HepG2 (cell line): ENCODE measurements around the gene PKM. TPM values are rescaled to one million over a fixed set of nuclear protein-coding genes. Genes with fewer than 3 reads are reported as not detected.

Experiments used
- ATF5 ChIP-seq: sonication (generic); formaldehyde crosslinking; IDR thresholded peaks from 2 replicates; pipeline ENCODE4 v1.4.0; 2020; ENCODE audit warnings: mild to moderate bottlenecking, low read depth, missing genetic modification reagents
- CEBPB ChIP-seq: IDR thresholded peaks from 2 replicates; pipeline ENCODE4 v1.6.1; 2011; ENCODE audit warnings: low read depth, low read length, improper control_type of control experiment, borderline replicate concordance
- CREB1 ChIP-seq, 2 experiments: fragments of 450-650 bp in 1 of 2; IDR thresholded peaks; 2 replicates each; pipeline ENCODE4 v1.6.1; 2016 to 2017; ENCODE audit warnings: control low read depth in 1 of 2, mild to moderate bottlenecking in 1 of 2, missing compliant biosample characterization in 1 of 2, missing genetic modification characterization in 1 of 2
- FOXM1 ChIP-seq: sonication (generic); formaldehyde crosslinking; IDR thresholded peaks from 2 replicates; pipeline ENCODE4 v1.5.0; 2020; ENCODE audit warnings: missing genetic modification reagents
- FOXP1 ChIP-seq, 2 experiments: fragments of 450-650 bp in 1 of 2; IDR thresholded peaks; 2 replicates each; pipeline ENCODE4 v1.6.1; 2017 to 2018; ENCODE audit warnings: antibody characterized with exemption in 1 of 2
- KAT8 ChIP-seq: IDR thresholded peaks from 2 replicates; pipeline ENCODE4 v1.6.1; 2016; ENCODE audit warnings: missing genetic modification reagents, missing compliant biosample characterization
- KLF16 ChIP-seq, 2 experiments: sonication (generic) in 1 of 2; formaldehyde crosslinking in 1 of 2; IDR thresholded peaks; 2 replicates each; pipeline versions ENCODE4 v1.6.1 to v1.8.0; 2016 to 2023; ENCODE audit warnings: missing genetic modification reagents in 2 of 2, missing compliant biosample characterization in 1 of 2
- POLR2AphosphoS5 ChIP-seq: IDR thresholded peaks from 2 replicates; pipeline ENCODE4 v1.6.1; 2012; ENCODE audit warnings: low read depth, low read length
- SMC3 ChIP-seq: IDR thresholded peaks from 2 replicates; pipeline ENCODE4 v1.6.1; 2011; ENCODE audit warnings: low read length, improper control_type of control experiment
- SOX13 ChIP-seq, 3 experiments: fragments of 450-650 bp in 1 of 3; sonication (generic) in 1 of 3; formaldehyde crosslinking in 1 of 3; IDR thresholded peaks in 2 of 3; conservative IDR thresholded peaks in 1 of 3; 2 replicates each; pipeline versions ENCODE4 v1.5.0 to v1.6.1; 2016 to 2020; ENCODE audit warnings: antibody characterized with exemption in 1 of 3, mild to moderate bottlenecking in 1 of 3, missing compliant biosample characterization in 1 of 3, missing genetic modification reagents in 1 of 3, moderate library complexity in 1 of 3
- TBL1XR1 ChIP-seq: fragments of 150-350 bp; IDR thresholded peaks from 2 replicates; pipeline ENCODE4 v1.6.1; 2014; ENCODE audit warnings: borderline replicate concordance, low read length; ENCODE audit not compliant: partially characterized antibody
- TBX2 ChIP-seq: sonication (generic); formaldehyde crosslinking; IDR thresholded peaks from 2 replicates; pipeline ENCODE4 v1.5.0; 2020; ENCODE audit warnings: missing genetic modification reagents, mild to moderate bottlenecking, borderline replicate concordance
- TRIM24 ChIP-seq: sonication (generic); formaldehyde crosslinking; IDR thresholded peaks from 2 replicates; pipeline ENCODE4 v1.8.0; 2022; ENCODE audit warnings: mild to moderate bottlenecking, missing genetic modification reagents
- ZFAT ChIP-seq: sonication (generic); formaldehyde crosslinking; conservative IDR thresholded peaks from 2 replicates; pipeline ENCODE4 v1.8.1; 2023; ENCODE audit warnings: missing genetic modification reagents, inconsistent platforms
- ZMYM2 ChIP-seq: sonication (generic); formaldehyde crosslinking; IDR thresholded peaks from 2 replicates; pipeline ENCODE4 v1.8.0; 2022; ENCODE audit warnings: mild to moderate bottlenecking, missing genetic modification reagents
- ZNF317 ChIP-seq: sonication (generic); formaldehyde crosslinking; IDR thresholded peaks from 2 replicates; pipeline ENCODE4 v1.5.0; 2020; ENCODE audit warnings: mild to moderate bottlenecking, missing genetic modification reagents
- ZNF343 ChIP-seq: sonication (generic); formaldehyde crosslinking; IDR thresholded peaks from 2 replicates; pipeline ENCODE4 v1.4.0; 2020; ENCODE audit warnings: mild to moderate bottlenecking, missing genetic modification reagents
- ZNF510 ChIP-seq: sonication (generic); formaldehyde crosslinking; IDR thresholded peaks from 2 replicates; pipeline ENCODE4 v1.4.0; 2020; ENCODE audit warnings: low read depth, mild to moderate bottlenecking, missing genetic modification reagents
- ZNF614 ChIP-seq: IDR thresholded peaks from 2 replicates; pipeline ENCODE4 v1.6.1; 2018; ENCODE audit warnings: missing biosample characterization, missing genetic modification reagents, inconsistent platforms, borderline replicate concordance
- ZNF792 ChIP-seq: IDR thresholded peaks from 2 replicates; pipeline ENCODE4 v1.6.1; 2016
- polyA plus RNA-seq, 8 experiments: library from polyadenylated mRNA; depleted of rRNA in 3 of 8; stranded (reverse) in 7 of 8; unstranded in 1 of 8; fragments of >200 nt; fragmentation: Illumina TruSeq in 4 of 8; extraction: Trizol in 4 of 8; gene quantifications; 2 replicates each; pipeline versions ENCODE4 v1.2.1 to v1.2.3, GENCODE V29; 2011 to 2016; ENCODE audit warnings: low read depth in 4 of 8, missing spikeins in 1 of 8, mixed read lengths in 1 of 8; ENCODE audit not compliant: insufficient read depth in 1 of 8
- total RNA-seq, 5 experiments: library from RNA; depleted of rRNA; stranded (reverse); fragments of >200 nt; fragmentation: Illumina TruSeq; extraction: Trizol; gene quantifications; 2 replicates each; pipeline ENCODE4 v1.2.3, GENCODE V29; 2016; ENCODE audit warnings: low read depth in 1 of 5
- TF ChIP-seq, protein P1 (sequence below): sonication (generic); formaldehyde crosslinking; IDR thresholded peaks from 2 replicates; pipeline ENCODE4 v1.5.1; 2020; ENCODE audit warnings: mild to moderate bottlenecking, missing genetic modification reagents, borderline replicate concordance
- TF ChIP-seq, protein P2 (sequence below): sonication (generic); formaldehyde crosslinking; IDR thresholded peaks from 2 replicates; pipeline ENCODE4 v1.4.0; 2020; ENCODE audit warnings: missing genetic modification reagents, mild to moderate bottlenecking, borderline replicate concordance

The PKM gene
- total and polyA plus RNA-seq, 2 of the 13 experiments (the other 11 are each of a cell fraction or from before 2014, with no cell fraction given): 488 to 780 TPM

DNA sequence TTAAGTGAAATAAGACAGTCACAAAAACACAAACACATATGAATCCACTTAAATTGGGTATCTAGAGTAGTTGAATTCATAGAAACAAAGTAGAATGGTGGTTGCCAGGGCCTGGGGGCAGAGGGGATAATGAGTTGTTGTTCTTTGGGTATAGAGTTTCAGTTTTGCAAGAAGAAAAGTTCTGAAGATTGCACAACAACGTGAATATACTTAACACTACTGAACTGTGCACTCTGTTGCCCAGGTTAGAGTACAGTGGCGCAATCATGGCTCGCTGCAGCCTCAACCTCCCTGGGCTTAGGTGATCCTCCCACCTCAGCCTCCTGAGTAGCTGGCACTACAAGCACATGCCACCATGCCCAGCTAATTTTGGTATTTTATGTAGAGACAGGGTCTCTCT is 48.3 kb downstream of the PKM start (continued):
- no peak for TF ChIP-seq CREB1 (IDR thresholded peaks at IDR 0.05)
- peak; percentile 39; the same call in 1 of the 2 replicates for TF ChIP-seq CREB1 (CRISPR knock-in tag; IDR thresholded peaks at IDR 0.05)
- TF ChIP-seq FOXM1 (CRISPR knock-in tag): no peak
- TF ChIP-seq ATF5: no peak
- peak; percentile 84 for TF ChIP-seq FOXP1 (IDR thresholded peaks at IDR 0.05)
- TF ChIP-seq FOXP1 (CRISPR knock-in tag; IDR thresholded peaks at IDR 0.05): peak; percentile 93
- TF ChIP-seq ZMYM2: peak; percentile 97
- TF ChIP-seq KAT8: peak; percentile 64
- peak; percentile 92 for TF ChIP-seq TRIM24 (CRISPR knock-in tag)
- TF ChIP-seq, protein P1, sequence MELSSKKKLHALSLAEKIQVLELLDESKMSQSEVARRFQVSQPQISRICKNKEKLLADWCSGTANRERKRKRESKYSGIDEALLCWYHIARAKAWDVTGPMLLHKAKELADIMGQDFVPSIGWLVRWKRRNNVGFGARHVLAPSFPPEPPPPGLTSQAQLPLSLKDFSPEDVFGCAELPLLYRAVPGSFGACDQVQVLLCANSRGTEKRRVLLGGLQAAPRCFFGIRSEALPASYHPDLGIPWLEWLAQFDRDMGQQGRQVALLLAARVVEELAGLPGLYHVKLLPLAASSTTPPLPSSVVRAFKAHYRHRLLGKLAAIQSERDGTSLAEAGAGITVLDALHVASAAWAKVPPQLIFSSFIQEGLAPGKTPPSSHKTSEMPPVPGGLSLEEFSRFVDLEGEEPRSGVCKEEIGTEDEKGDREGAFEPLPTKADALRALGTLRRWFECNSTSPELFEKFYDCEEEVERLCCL (CRISPR knock-in tag): no peak
- peak; percentile 73; the same call in 1 of the 2 replicates for TF ChIP-seq ZNF792 (CRISPR knock-in tag)
- TF ChIP-seq CEBPB: peak; percentile 99
- TF ChIP-seq, protein P2, sequence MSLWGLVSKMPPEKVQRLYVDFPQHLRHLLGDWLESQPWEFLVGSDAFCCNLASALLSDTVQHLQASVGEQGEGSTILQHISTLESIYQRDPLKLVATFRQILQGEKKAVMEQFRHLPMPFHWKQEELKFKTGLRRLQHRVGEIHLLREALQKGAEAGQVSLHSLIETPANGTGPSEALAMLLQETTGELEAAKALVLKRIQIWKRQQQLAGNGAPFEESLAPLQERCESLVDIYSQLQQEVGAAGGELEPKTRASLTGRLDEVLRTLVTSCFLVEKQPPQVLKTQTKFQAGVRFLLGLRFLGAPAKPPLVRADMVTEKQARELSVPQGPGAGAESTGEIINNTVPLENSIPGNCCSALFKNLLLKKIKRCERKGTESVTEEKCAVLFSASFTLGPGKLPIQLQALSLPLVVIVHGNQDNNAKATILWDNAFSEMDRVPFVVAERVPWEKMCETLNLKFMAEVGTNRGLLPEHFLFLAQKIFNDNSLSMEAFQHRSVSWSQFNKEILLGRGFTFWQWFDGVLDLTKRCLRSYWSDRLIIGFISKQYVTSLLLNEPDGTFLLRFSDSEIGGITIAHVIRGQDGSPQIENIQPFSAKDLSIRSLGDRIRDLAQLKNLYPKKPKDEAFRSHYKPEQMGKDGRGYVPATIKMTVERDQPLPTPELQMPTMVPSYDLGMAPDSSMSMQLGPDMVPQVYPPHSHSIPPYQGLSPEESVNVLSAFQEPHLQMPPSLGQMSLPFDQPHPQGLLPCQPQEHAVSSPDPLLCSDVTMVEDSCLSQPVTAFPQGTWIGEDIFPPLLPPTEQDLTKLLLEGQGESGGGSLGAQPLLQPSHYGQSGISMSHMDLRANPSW: no peak
- TF ChIP-seq ZNF317 (CRISPR knock-in tag): peak; percentile 57; the same call in 1 of the 2 replicates
- no peak for TF ChIP-seq ZNF343 (CRISPR knock-in tag)
- peak in 1 of 2 experiments; percentile 52; a peak in 1 of 4 replicates for TF ChIP-seq KLF16 (CRISPR knock-in tag; IDR thresholded peaks at IDR 0.05)
- TF ChIP-seq TBL1XR1: peak; percentile 40
- TF ChIP-seq POLR2AphosphoS5: no peak
- peak; percentile 49; the same call in 1 of the 2 replicates for TF ChIP-seq TBX2
- peak; percentile 91; the same call in 1 of the 2 replicates for TF ChIP-seq ZNF614
- TF ChIP-seq ZFAT (CRISPR knock-in tag): no peak
- TF ChIP-seq SOX13 (IDR thresholded peaks at IDR 0.05): peak; percentile 71; the same call in 1 of the 2 replicates
- peak in 1 of 2 experiments; percentile 90; a peak in 2 of 4 replicates for TF ChIP-seq SOX13 (CRISPR knock-in tag; conservative IDR thresholded peaks at IDR 0.05 in 1 of 2, IDR thresholded peaks at IDR 0.05 in 1 of 2)
- TF ChIP-seq ZNF510 (CRISPR knock-in tag): no peak
- peak; percentile 49; the same call in 1 of the 2 replicates for TF ChIP-seq SMC3
